ENCODE measurements around the gene ITIH2. TPM values are rescaled to one million over a fixed set of nuclear protein-coding genes. Genes with fewer than 3 reads are reported as not detected.

ITIH2 gene
- total RNA-seq, 2 experiments from 2014 or later: not detected

- Histone ChIP-seq H3K4me3 (ENCODE audit: low read depth, low read length, poor library complexity, severe bottlenecking) (no peak overlapping the region), H3K36me3 (ENCODE audit: insufficient read depth, low read length) (no peaks in the 10 kb centered on the region), H3K4me1 (ENCODE audit: insufficient read depth, low read length, poor library complexity, severe bottlenecking) (no peaks in the 10 kb centered on the region), H2AFZ (ENCODE audit: low read length) (no peak overlapping the region), H3K9me2 (ENCODE audit: insufficient read depth, low read length) (no peaks in the 10 kb centered on the region), H3K9me3 (ENCODE audit: low read length) (no peaks in the 10 kb centered on the region), H3K4me2 (ENCODE audit: low read length) (no peak overlapping the region), H4K20me1 (ENCODE audit: insufficient read depth, low read length) (no peaks in the 10 kb centered on the region), H3K27ac (ENCODE audit: low read depth, low read length, poor library complexity, severe bottlenecking) (no peak overlapping the region), H3K79me2 (ENCODE audit: insufficient read depth, low read depth, low read length) (no peaks in the 10 kb centered on the region)
- TF ChIP-seq EZH2phosphoT487 (IDR thresholded peaks at IDR 0.05; ENCODE audit: borderline replicate concordance, low read depth, low read length) (no peak), CTCF (conservative IDR thresholded peaks at IDR 0.05; ENCODE audit: low read length) (no peak)
- CTCF ChIA-PET (ENCODE audit: unreplicated experiment): no interaction called here
- no TSS peak for BruUV-seq (replicated peaks)
- intact Hi-C loops (cut with micrococcal nuclease; ENCODE audit: unreplicated experiment): no loop called here
- DNase-seq (ENCODE audit: low spot score): no peak
- POLR2A ChIA-PET: interaction anchor here (0.5 to 0.7 kb wide), 2 partner anchors 137 to 470 kb away, joined by 3 read pairs; no protein-coding TSS in a partner anchor
Observed at GRCh38 chr10:7706534-7707073, 3.5 kb downstream of the ITIH2 start.

GRCh38 chr10:7707102-7707501 is 4.0 kb downstream of the ITIH2 start:
- Histone ChIP-seq H3K4me3 (ENCODE audit: low read depth, low read length, poor library complexity, severe bottlenecking) (no peak overlapping the region), H2AFZ (ENCODE audit: low read length) (no peak overlapping the region), H3K79me2 (ENCODE audit: insufficient read depth, low read depth, low read length) (no peaks in the 10 kb centered on the region), H3K36me3 (ENCODE audit: insufficient read depth, low read length) (no peaks in the 10 kb centered on the region), H3K27ac (ENCODE audit: low read depth, low read length, poor library complexity, severe bottlenecking) (no peak overlapping the region), H3K4me2 (ENCODE audit: low read length) (no peak overlapping the region), H3K9me2 (ENCODE audit: insufficient read depth, low read length) (no peaks in the 10 kb centered on the region), H4K20me1 (ENCODE audit: insufficient read depth, low read length) (no peaks in the 10 kb centered on the region), H3K4me1 (ENCODE audit: insufficient read depth, low read length, poor library complexity, severe bottlenecking) (no peaks in the 10 kb centered on the region), H3K9me3 (ENCODE audit: low read length) (no peaks in the 10 kb centered on the region)
- no peak for DNase-seq (ENCODE audit: low spot score)
- intact Hi-C loops (cut with micrococcal nuclease; ENCODE audit: unreplicated experiment): no loop called here
- ChIA-PET POLR2A (interaction anchor here (1.1 kb wide), 1 partner anchor 32 kb away, joined by 4 read pairs; no protein-coding TSS in a partner anchor), CTCF (ENCODE audit: unreplicated experiment) (no interaction called here)
- no peak for TF ChIP-seq EZH2phosphoT487 (IDR thresholded peaks at IDR 0.05; ENCODE audit: borderline replicate concordance, low read depth, low read length)
- TF ChIP-seq CTCF (conservative IDR thresholded peaks at IDR 0.05; ENCODE audit: low read length): no peak
- BruUV-seq (replicated peaks): no TSS peak

- no TSS peak for BruUV-seq (replicated peaks)
- Histone ChIP-seq H3K4me2 (ENCODE audit: low read length) (no peak overlapping the region), H3K79me2 (ENCODE audit: insufficient read depth, low read depth, low read length) (no peaks in the 10 kb centered on the region), H3K9me3 (ENCODE audit: low read length) (no peaks in the 10 kb centered on the region), H4K20me1 (ENCODE audit: insufficient read depth, low read length) (no peaks in the 10 kb centered on the region), H3K36me3 (ENCODE audit: insufficient read depth, low read length) (no peaks in the 10 kb centered on the region), H3K27ac (ENCODE audit: low read depth, low read length, poor library complexity, severe bottlenecking) (no peak overlapping the region), H2AFZ (ENCODE audit: low read length) (no peak overlapping the region), H3K4me3 (ENCODE audit: low read depth, low read length, poor library complexity, severe bottlenecking) (no peak overlapping the region), H3K9me2 (ENCODE audit: insufficient read depth, low read length) (no peaks in the 10 kb centered on the region), H3K4me1 (ENCODE audit: insufficient read depth, low read length, poor library complexity, severe bottlenecking) (no peaks in the 10 kb centered on the region)
- TF ChIP-seq EZH2phosphoT487 (IDR thresholded peaks at IDR 0.05; ENCODE audit: borderline replicate concordance, low read depth, low read length) (no peak), CTCF (conservative IDR thresholded peaks at IDR 0.05; ENCODE audit: low read length) (no peak)
- DNase-seq (ENCODE audit: low spot score): no peak
- intact Hi-C loops (cut with micrococcal nuclease; ENCODE audit: unreplicated experiment): no loop called here
- ChIA-PET POLR2A (interaction anchor here (1.1 kb wide), 1 partner anchor 32 kb away, joined by 4 read pairs; no protein-coding TSS in a partner anchor), CTCF (ENCODE audit: unreplicated experiment) (no interaction called here)
Observed at GRCh38 chr10:7707858-7708622, 4.9 kb downstream of the ITIH2 start.

Data from OCI-LY7 (cell line).